Measurements from ENCODE around the gene UGT1A4.

DNA sequence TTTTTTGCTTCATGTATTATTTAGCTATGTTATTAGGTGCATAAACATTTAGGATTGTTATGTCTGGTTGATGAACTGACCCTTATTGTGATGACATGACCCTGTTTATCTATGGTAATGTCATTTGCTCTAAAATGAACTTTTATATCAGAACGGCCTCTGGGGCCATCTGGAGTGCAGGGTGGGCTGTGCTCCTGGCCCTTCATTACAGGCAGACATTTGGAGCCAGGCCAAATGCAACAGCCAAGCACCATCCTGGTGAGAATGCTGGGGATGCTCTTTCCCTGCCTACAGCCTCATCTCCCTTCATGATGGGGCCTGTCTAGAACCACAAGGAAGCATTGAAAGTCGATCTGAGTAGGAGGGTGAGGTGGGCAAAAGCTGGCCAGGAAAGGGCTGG lies 97.8 kb downstream of the UGT1A4 start:
- TF ChIP-seq, protein P1, sequence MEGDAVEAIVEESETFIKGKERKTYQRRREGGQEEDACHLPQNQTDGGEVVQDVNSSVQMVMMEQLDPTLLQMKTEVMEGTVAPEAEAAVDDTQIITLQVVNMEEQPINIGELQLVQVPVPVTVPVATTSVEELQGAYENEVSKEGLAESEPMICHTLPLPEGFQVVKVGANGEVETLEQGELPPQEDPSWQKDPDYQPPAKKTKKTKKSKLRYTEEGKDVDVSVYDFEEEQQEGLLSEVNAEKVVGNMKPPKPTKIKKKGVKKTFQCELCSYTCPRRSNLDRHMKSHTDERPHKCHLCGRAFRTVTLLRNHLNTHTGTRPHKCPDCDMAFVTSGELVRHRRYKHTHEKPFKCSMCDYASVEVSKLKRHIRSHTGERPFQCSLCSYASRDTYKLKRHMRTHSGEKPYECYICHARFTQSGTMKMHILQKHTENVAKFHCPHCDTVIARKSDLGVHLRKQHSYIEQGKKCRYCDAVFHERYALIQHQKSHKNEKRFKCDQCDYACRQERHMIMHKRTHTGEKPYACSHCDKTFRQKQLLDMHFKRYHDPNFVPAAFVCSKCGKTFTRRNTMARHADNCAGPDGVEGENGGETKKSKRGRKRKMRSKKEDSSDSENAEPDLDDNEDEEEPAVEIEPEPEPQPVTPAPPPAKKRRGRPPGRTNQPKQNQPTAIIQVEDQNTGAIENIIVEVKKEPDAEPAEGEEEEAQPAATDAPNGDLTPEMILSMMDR (IDR thresholded peaks at IDR 0.05), result no peak
- TF ChIP-seq POLR2A (IDR thresholded peaks at IDR 0.05) (no peak), EP300 (IDR thresholded peaks at IDR 0.05; ENCODE audit: low read depth) (no peak), POLR2AphosphoS5 (IDR thresholded peaks at IDR 0.05) (no peak)
